Ectodermal cell (in vitro differentiated cells): ENCODE data around the gene REG4.

Experiments
- H3K27ac ChIP-seq: 2 replicates; pipeline ENCODE4 v1.7.0; 2013; ENCODE audit warnings: mild to moderate bottlenecking, low read depth, low read length; ENCODE audit not compliant: insufficient read depth, poor library complexity, severe bottlenecking
- H3K27me3 ChIP-seq: 2 replicates; pipeline ENCODE4 v1.7.0; 2013; ENCODE audit warnings: mild to moderate bottlenecking, low read length; ENCODE audit not compliant: insufficient read depth, control insufficient read depth, poor library complexity, severe bottlenecking
- H3K36me3 ChIP-seq: one replicate; pipeline ENCODE4 v1.7.0; 2013; ENCODE audit warnings: low read length; ENCODE audit not compliant: control insufficient read depth, insufficient read depth
- H3K4me1 ChIP-seq: one replicate; pipeline ENCODE4 v1.7.0; 2013; ENCODE audit warnings: low read length; ENCODE audit not compliant: control insufficient read depth, insufficient read depth
- H3K4me3 ChIP-seq: 2 replicates; pipeline ENCODE4 v1.7.0; 2013; ENCODE audit warnings: low read depth, low read length, control low read depth; ENCODE audit not compliant: insufficient read depth
- H3K9me3 ChIP-seq: 2 replicates; pipeline ENCODE4 v1.7.0; 2013; ENCODE audit warnings: mild to moderate bottlenecking, low read length, moderate library complexity; ENCODE audit not compliant: control insufficient read depth
- WGBS, 2 experiments: methylation state at CpG; one replicate each; pipeline ENCODE4 v1.1.7; 2013; ENCODE audit warnings: missing lambda C conversion rate in 2 of 2; 5-methylcytosine and 5-hydroxymethylcytosine counted together

Gene REG4

DNA sequence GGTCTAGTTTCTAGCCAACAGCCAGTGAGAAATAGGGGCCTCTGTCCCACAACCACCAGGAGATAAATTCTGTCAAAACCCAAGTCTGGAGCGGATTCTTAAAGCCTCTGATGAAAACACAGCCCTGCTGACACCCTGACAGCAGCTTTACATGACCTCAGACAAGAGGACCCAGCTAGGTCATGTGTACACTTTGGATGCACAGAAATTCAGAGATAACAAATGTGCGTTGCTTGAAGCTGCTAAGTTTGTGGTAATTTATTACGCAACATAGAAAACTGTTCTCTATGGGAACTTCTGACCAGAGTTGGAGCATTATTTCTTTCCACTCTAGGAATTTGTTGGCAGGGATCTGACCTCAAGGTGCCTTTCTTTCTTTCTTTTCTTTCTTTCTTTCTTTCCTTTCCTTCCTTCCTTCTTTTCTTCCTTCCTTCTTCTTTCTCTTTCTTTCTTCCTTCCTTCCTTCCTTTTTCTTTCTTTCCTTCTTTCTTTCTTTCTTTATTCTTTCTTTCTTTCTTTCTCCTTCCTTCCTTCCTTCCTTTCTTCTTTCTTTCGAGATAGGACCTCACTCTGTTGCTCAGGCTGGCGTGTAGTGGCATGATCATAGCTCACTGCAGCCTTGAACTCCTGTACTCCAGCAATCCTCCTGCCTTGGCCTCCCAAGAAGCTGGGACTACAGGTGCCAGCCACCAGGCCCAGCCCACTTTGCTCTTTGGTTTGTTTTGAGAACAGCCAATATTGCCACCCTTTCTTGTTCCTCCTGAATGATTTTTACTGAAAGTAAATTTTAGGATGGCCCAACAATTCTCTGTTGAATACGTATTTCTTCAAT, 27.7 kb downstream of the REG4 start:
- Histone ChIP-seq H3K27me3 (no peaks in the 10 kb centered on the region), H3K4me3 (no peak overlapping the region), H3K36me3 (no peaks in the 10 kb centered on the region), H3K4me1 (peaks cover 24% of the 10 kb centered on the region), H3K27ac (no peak overlapping the region), H3K9me3 (no peaks in the 10 kb centered on the region)
- 95% methylated on average over 6 of the region's 6 CpGs for WGBS, 2 experiments

DNA sequence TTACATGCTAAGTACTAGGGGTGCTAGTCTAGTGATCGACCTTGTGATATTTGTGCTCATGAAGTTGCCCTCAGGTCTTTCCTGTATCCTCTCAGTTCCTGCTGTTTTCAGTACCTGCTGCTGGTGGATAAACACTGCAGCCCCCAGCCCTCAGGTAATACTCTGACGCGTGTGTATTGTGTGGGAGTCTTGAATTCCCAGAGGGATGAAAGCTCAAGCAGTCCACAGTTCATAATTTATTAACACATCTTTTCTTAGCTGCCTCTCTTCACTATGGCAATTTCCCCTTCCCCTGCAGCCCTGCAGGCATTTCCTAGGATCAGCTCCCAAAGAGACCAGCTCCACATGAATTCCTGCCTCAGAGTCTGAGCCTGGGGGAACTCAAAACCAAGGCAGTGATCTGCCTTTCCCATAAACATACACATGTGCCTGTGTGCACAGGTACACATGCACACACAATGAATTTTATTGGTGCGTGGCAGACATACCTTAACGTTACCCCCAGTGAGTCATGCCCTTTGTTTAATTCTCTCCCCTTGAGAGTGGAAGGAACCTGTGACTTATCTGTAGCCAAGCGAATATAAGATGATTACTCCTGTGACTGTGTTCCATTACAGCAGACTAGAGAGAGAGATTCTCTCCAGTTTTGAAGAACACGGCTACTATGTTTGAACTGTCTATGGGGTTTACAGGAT, 28.5 kb downstream of the REG4 start:
- Histone ChIP-seq H3K4me3 (no peak overlapping the region), H3K27me3 (no peaks in the 10 kb centered on the region), H3K27ac (no peak overlapping the region), H3K36me3 (no peaks in the 10 kb centered on the region), H3K9me3 (no peaks in the 10 kb centered on the region), H3K4me1 (peaks cover 24% of the 10 kb centered on the region)
- WGBS, 2 experiments, result 86 to 89% methylated on average over 5 to 7 of the region's 7 CpGs

DNA sequence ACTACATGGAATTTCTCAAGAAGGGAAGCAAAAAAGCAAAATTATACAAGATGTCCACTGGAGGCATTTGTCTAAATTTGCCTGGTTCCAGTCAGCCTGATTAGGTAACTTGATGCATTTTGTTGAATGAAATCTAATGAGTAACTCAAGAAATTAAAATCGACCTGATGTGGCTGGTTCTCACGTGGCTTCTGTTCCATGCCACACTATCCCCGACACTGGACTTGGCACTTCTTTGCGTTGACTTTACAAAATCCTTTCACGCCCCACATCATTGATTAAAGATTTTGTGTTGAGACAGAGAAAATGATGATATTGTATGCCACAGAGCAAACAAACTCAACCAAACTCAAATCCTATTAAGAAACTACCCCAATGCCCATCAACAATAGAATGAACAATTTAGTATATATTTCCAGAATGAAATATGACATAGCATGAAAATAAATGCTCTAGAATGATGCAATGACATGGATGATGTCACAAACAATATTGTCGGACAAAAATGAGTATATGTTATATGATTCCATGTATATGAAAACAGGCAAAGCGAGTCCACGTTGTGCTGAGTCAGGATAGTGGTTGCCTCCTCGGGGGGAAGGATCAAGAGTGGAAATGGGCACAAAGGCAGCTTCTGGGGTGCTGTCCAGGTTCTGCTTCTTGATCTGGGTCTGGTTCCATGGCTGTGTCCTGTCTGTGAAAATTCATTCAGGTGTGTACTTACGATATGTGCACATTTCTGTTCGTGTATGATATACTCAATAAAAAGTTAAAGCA, 29.6 kb downstream of the REG4 start:
- Histone ChIP-seq H3K4me1 (peaks cover 24% of the 10 kb centered on the region), H3K36me3 (no peaks in the 10 kb centered on the region), H3K27me3 (no peaks in the 10 kb centered on the region), H3K4me3 (no peak overlapping the region), H3K9me3 (no peaks in the 10 kb centered on the region), H3K27ac (no peak overlapping the region)
- WGBS, 2 experiments, result 77 to 81% methylated on average over 9 to 11 of the region's 11 CpGs

DNA sequence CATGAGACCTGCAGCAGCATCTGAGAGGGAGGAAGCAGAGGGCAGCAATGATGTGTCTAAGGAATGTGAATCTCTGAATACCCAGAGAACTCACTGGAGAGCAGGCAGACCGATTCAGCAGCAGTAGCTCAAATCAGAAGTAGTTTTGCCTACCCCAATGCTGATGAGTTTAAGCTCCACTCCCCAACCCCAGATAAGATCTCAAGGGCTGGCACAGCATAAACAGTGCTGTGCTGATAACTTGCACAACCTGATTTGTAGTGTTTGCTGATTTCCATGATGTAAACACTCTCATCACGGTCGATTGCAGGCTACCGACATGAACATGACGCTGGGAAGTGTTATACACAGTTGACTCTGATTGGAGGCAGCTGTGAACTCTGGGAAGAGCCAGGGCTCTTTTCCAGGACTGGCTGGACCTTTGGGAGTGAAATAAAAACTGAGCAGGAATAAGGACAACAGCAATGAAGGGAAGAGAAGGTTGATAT, 31.3 kb downstream of the REG4 start:
- H3K4me3 ChIP-seq, result no peak overlapping the region
- WGBS, 2 experiments, result 86 to 87% methylated on average over 5 of the region's 5 CpGs

DNA sequence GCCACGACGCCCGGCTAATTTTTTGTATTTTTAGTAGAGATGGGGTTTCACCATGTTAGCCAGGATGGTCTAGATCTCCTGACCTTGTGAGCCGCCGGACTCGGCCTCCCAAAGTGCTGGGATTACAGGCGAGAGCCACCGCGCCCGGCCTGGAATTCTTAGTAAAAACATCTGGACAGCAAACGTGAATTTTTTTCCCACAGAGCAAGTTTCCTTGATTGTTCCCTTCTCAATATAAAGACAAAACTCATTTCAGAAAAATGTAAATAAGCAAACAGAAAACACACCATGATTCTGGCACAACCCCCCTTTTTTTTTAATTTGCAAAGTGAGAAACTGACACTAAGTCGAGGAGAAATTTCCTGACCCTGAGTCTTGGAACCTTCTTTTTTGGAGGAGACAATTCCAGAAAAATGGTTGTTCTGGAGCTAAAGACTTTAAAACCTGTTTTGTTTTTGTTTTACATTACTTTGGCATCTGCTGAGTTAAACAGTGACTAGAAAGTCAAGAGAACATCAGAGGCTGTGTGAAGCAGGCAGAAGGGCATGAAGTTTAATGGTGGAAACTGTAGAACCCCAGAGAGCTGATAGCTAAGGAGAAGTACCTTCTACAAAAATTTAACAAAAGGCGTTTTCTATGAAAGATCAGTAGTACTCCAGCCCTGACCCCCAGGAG, 32.2 kb downstream of the REG4 start:
- H3K27ac ChIP-seq, result no peak overlapping the region
- peaks cover 26% of the 10 kb centered on the region for H3K4me1 ChIP-seq
- no peak overlapping the region for H3K4me3 ChIP-seq
- no peaks in the 10 kb centered on the region for H3K27me3 ChIP-seq
- 93% methylated on average over 13 of the region's 13 CpGs for WGBS, 2 experiments
- H3K36me3 ChIP-seq, result no peaks in the 10 kb centered on the region
- no peaks in the 10 kb centered on the region for H3K9me3 ChIP-seq

More for the DNA sequence above, 31.3 kb downstream of the REG4 start:
- no peak overlapping the region for H3K27ac ChIP-seq
- no peaks in the 10 kb centered on the region for H3K9me3 ChIP-seq
- peaks cover 21% of the 10 kb centered on the region for H3K4me1 ChIP-seq
- H3K36me3 ChIP-seq, result no peaks in the 10 kb centered on the region
- H3K27me3 ChIP-seq, result no peaks in the 10 kb centered on the region

DNA sequence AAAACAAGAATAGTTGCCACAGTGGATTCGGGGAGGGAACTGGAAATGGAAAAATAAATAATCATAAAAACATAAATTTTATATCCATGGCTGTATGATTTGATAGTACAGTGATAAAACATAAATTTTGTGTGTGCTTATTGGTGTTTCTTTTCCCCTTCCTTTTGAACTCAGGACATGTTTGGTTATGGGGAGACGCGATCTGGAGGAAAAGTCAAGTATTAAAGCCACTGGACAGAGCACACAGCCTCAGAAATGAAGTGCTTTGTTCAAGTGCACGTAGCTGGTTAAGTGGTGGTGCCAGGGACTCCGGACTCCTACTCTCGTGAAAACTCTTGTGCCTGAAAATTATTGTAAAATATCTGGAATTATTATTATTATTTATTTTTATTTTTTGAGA, 32.9 kb downstream of the REG4 start:
- no peaks in the 10 kb centered on the region for H3K9me3 ChIP-seq
- WGBS, 2 experiments, result 86 to 98% methylated on average over 3 to 4 of the region's 6 CpGs
- H3K4me1 ChIP-seq, result peaks cover 32% of the 10 kb centered on the region

DNA sequence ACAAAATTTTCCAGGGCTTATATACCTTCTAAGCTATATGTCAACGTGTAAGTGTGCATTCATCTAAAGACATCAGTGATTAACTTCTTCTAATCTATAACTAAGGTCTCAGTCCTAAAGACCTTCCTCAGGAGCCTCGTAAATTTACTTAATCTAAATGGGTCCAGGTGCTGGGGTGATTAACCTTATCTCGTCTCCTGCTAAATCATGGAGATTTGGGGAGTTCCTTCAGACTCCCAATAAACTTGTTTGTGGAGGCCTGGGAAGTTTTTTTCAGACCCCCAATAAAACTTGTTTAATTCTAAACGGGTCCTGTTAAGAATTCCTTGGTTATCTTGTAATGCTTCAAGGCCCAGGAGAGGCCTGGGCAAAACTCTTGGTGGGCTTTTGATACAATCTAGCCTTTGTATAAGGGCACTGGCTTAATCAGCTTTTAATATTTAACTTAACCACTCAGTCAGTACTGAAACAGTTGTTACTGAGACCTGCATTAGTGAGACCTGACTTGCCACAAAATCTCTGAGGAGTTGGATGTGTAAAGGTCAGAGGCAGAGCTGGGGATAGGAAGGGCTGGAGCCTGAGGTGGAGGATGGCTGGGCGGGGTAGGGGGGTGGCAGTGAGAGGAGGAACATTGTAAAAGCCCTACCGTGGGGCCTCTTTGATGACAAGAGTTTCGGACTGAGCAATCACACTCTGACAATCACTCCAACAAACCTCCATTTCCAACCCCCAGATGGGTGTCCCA, 36.3 kb downstream of the REG4 start:
- WGBS, 2 experiments, result 81 to 84% methylated on average over 7 of the region's 7 CpGs
- no peaks in the 10 kb centered on the region for H3K9me3 ChIP-seq
- H3K27me3 ChIP-seq, result no peaks in the 10 kb centered on the region
- H3K27ac ChIP-seq, result peak overlapping the region; percentile 97
- H3K4me3 ChIP-seq, result no peak overlapping the region
- peaks cover 42% of the 10 kb centered on the region for H3K4me1 ChIP-seq
- no peaks in the 10 kb centered on the region for H3K36me3 ChIP-seq

More for the DNA sequence above, 32.9 kb downstream of the REG4 start:
- Histone ChIP-seq H3K36me3 (no peaks in the 10 kb centered on the region), H3K4me3 (no peak overlapping the region), H3K27me3 (no peaks in the 10 kb centered on the region), H3K27ac (no peak overlapping the region)

DNA sequence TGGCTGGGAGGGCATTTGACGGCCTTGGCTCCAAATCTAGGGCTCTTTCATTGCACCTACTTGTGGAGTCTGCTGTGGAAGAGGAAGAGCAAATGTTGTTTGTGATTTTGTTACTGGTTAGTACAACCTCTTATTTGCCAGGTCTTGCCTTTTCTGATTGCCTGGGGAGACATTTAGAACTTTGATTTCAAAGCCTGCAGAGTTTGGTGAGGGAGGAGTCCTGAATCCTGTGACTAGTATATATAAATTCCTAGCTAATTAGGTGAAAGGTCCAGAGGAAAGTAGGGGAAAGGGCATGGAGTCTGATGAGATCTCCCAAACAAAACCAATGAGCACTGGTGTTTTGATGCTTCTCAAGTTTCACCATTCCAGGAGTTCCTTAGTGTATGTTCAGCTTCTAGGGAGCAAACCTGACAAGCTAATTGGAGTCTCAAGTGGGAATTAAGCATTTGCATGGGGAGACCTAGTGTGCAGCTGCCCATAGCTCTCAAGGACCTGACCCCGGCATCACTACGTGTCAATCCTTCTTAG, 37.5 kb downstream of the REG4 start:
- H3K4me1 ChIP-seq, result peaks cover 51% of the 10 kb centered on the region
- H3K36me3 ChIP-seq, result no peaks in the 10 kb centered on the region
- no peaks in the 10 kb centered on the region for H3K9me3 ChIP-seq
- WGBS, 2 experiments, result 24 to 27% methylated on average over 3 of the region's 3 CpGs
- H3K27ac ChIP-seq, result peak overlapping the region; percentile 97
- H3K27me3 ChIP-seq, result no peaks in the 10 kb centered on the region
- H3K4me3 ChIP-seq, result no peak overlapping the region

DNA sequence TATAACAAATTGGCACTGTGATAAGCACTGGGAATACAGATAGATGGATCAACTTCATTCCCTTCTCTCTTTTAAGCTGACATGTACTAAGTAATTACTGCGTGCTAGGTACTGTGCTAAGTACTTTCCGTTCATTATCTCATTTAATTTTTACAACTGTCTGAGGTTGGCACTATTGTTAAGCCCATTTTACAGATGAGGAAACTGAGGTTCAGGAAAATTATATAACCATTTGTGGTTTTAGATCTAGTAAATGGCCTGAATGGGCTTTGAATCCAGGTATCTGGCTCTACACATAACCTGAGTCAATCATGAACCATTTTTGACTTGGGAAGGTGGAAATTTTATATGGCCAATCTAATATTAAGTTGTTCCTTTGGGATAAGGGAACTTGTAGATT, 39.0 kb downstream of the REG4 start:
- Histone ChIP-seq H3K4me1 (peaks cover 58% of the 10 kb centered on the region), H3K9me3 (no peaks in the 10 kb centered on the region), H3K27me3 (no peaks in the 10 kb centered on the region), H3K27ac (no peak overlapping the region), H3K36me3 (no peaks in the 10 kb centered on the region), H3K4me3 (no peak overlapping the region)
- WGBS, 2 experiments, result 87 to 97% methylated on average over 2 of the region's 2 CpGs
